HCT116 (cell line): ENCODE data around the gene TECTA. TPM values are rescaled to one million over a fixed set of nuclear protein-coding genes. Genes with fewer than 3 reads are reported as not detected.

ENCODE experiments used
- ATAC-seq: fragments of 200-7000 bp; cut with Tn5 transposase; 2 replicates; pipeline ENCODE4 v1.9.1; 2020; ENCODE audit warnings: mild to moderate bottlenecking, moderate library complexity
- BruUV-seq: library from RNA; stranded (reverse); fragments of 400-500 nt; replicated peaks from 2 replicates; lab custom pipeline; 2021; lab: Mats Ljungman, UMichigan
- CTCF ChIA-PET: fragments of 300-600 bp; sonication (Branson Sonifier 250); formaldehyde crosslinking; loops from one replicate; lab custom pipeline; 2021; ENCODE audit warnings: antibody characterized with exemption; lab: Charles Lee
- POLR2A ChIA-PET: fragments of 300-600, 350-600 bp; sonication (Branson Sonifier 250); formaldehyde crosslinking; loops from one replicate; lab custom pipeline; 2021; ENCODE audit warnings: antibody characterized with exemption; lab: Charles Lee
- RAD21 ChIA-PET, 2 experiments: fragments of 300-600 bp; sonication (Branson Sonifier 250); formaldehyde crosslinking; loops; one replicate each; lab custom pipeline; 2023; ENCODE audit warnings: low total read pairs in 2 of 2; ENCODE audit not compliant: uncharacterized antibody in 2 of 2, unreplicated experiment in 2 of 2, low non-redundant PET in 1 of 2; lab: Charles Lee
- DNase-seq: peaks from one replicate; pipeline ENCODE4 v3.0.0-alpha.2; 2010; ENCODE audit warnings: low read depth, low spot score
- H2AFZ ChIP-seq: fragments of 200-600 bp; shearing (Covaris generic), sonication (generic); 2 replicates; pipeline ENCODE4 v1.6.1; 2017; ENCODE audit warnings: low read depth, mixed run types, mixed read lengths, antibody characterized with exemption, low read length; ENCODE audit not compliant: poor library complexity, severe bottlenecking
- H3K27ac ChIP-seq: 2 replicates; pipeline ENCODE4 v1.5.1; 2012; ENCODE audit warnings: low read depth, low read length
- H3K27me3 ChIP-seq: fragments of 200-600 bp; sonication (generic); 2 replicates; pipeline ENCODE4 v1.6.1; 2016; ENCODE audit warnings: mixed run types, low read length, mixed read lengths; ENCODE audit not compliant: insufficient read depth
- H3K36me3 ChIP-seq, 2 experiments: fragments of 200-500 bp in 1 of 2; fragments of 200-600 bp in 1 of 2; sonication (Bioruptor generic) in 1 of 2; sonication (generic) in 1 of 2; 2 replicates each; pipeline versions ENCODE4 v1.5.1 to v1.6.1; 2014 to 2016; ENCODE audit warnings: low read length in 2 of 2, inconsistent platforms in 1 of 2, mixed read lengths in 1 of 2, mixed run types in 1 of 2; ENCODE audit not compliant: insufficient read depth in 2 of 2, control insufficient read depth in 1 of 2
- H3K4me1 ChIP-seq, 2 experiments: fragments of 200-600 bp in 1 of 2; sonication (generic) in 1 of 2; 2 replicates each; pipeline versions ENCODE4 v1.5.1 to v1.6.1; 2012 to 2017; ENCODE audit warnings: low read length in 2 of 2, inconsistent platforms in 1 of 2, mild to moderate bottlenecking in 1 of 2, mixed read lengths in 1 of 2, mixed run types in 1 of 2, moderate library complexity in 1 of 2; ENCODE audit not compliant: insufficient read depth in 2 of 2, control insufficient read depth in 1 of 2
- H3K4me2 ChIP-seq: fragments of 200-600 bp; sonication (generic); 2 replicates; pipeline ENCODE4 v1.6.1; 2017; ENCODE audit warnings: mixed run types, low read length, mixed read lengths
- H3K4me3 ChIP-seq, 2 experiments: fragments of 200-600 bp in 1 of 2; sonication (generic) in 1 of 2; replicated peaks in 1 of 2; 2 replicates each; pipeline ENCODE4 v1.5.1; 2011 to 2016; ENCODE audit warnings: low read length in 2 of 2, control low read depth in 1 of 2, low read depth in 1 of 2, mild to moderate bottlenecking in 1 of 2, mixed read lengths in 1 of 2, mixed run types in 1 of 2
- H3K79me2 ChIP-seq: fragments of 200-600 bp; sonication (generic); 2 replicates; pipeline ENCODE4 v1.6.1; 2017; ENCODE audit warnings: mild to moderate bottlenecking, mixed run types, low read length, moderate library complexity, mixed read lengths; ENCODE audit not compliant: insufficient read depth
- H3K9ac ChIP-seq: fragments of 200-600 bp; sonication (generic); 2 replicates; pipeline ENCODE4 v1.6.1; 2016; ENCODE audit warnings: low read length, mixed read lengths
- H3K9me2 ChIP-seq: fragments of 200-600 bp; sonication (generic), shearing (Covaris generic); 2 replicates; pipeline ENCODE4 v1.6.1; 2017; ENCODE audit warnings: mixed run types, mild to moderate bottlenecking, moderate library complexity; ENCODE audit not compliant: insufficient read depth
- H3K9me3 ChIP-seq, 2 experiments: fragments of 200-500 bp in 1 of 2; fragments of 200-600 bp in 1 of 2; sonication (Bioruptor generic) in 1 of 2; sonication (generic) in 1 of 2; 2 replicates each; pipeline ENCODE4 v1.6.1; 2014 to 2017; ENCODE audit warnings: low read length in 2 of 2, mixed read lengths in 2 of 2, inconsistent platforms in 1 of 2, low read depth in 1 of 2, mild to moderate bottlenecking in 1 of 2, mixed run types in 1 of 2, moderate library complexity in 1 of 2; ENCODE audit not compliant: control insufficient read depth in 1 of 2, insufficient read depth in 1 of 2
- H4K20me1 ChIP-seq: fragments of 200-600 bp; sonication (generic), shearing (Covaris generic); 2 replicates; pipeline ENCODE4 v1.6.1; 2017; ENCODE audit warnings: mixed run types, mild to moderate bottlenecking, moderate library complexity; ENCODE audit not compliant: insufficient read depth
- CTCF ChIP-seq, 3 experiments: fragments of 200-600 bp in 1 of 3; sonication (generic) in 1 of 3; IDR thresholded peaks in 2 of 3; conservative IDR thresholded peaks in 1 of 3; 2 replicates each; pipeline ENCODE4 v1.5.1; 2012 to 2017; ENCODE audit warnings: low read depth in 2 of 3, low read length in 2 of 3, antibody characterized with exemption in 1 of 3, borderline replicate concordance in 1 of 3, control low read depth in 1 of 3, mild to moderate bottlenecking in 1 of 3, mixed read lengths in 1 of 3, mixed run types in 1 of 3, moderate library complexity in 1 of 3; ENCODE audit not compliant: insufficient read depth in 1 of 3
- ELF1 ChIP-seq: IDR thresholded peaks from 2 replicates; pipeline ENCODE4 v1.6.1; 2012; ENCODE audit warnings: low read depth, borderline replicate concordance
- EZH2 ChIP-seq: fragments of 200-600 bp; sonication (generic); IDR thresholded peaks from 2 replicates; pipeline ENCODE4 v1.6.1; 2017; ENCODE audit warnings: antibody characterized with exemption, mixed run types
- POLR2AphosphoS5 ChIP-seq: IDR thresholded peaks from 2 replicates; pipeline ENCODE4 v1.6.1; 2011; ENCODE audit warnings: mild to moderate bottlenecking, low read depth, low read length, moderate library complexity
- RAD21 ChIP-seq: IDR thresholded peaks from 2 replicates; pipeline ENCODE4 v1.6.1; 2012; ENCODE audit warnings: low read depth, mild to moderate bottlenecking
- TCF7L2 ChIP-seq: IDR thresholded peaks from 2 replicates; pipeline ENCODE4 v1.7.0; 2011; ENCODE audit warnings: borderline replicate concordance, inconsistent platforms; ENCODE audit not compliant: insufficient read depth, insufficient read length; ENCODE audit errors: extremely low read depth
- YY1 ChIP-seq: IDR thresholded peaks from 2 replicates; pipeline ENCODE4 v1.6.1; 2011; ENCODE audit warnings: low read length, low read depth, moderate library complexity, mild to moderate bottlenecking; ENCODE audit not compliant: insufficient replicate concordance; ENCODE audit errors: extremely low read depth
- intact Hi-C: fragments of 100-400 bp; cut with micrococcal nuclease; formaldehyde crosslinking; loops from 2 replicates; pipeline ENCODE4 v1.10.0; 2022
- total RNA-seq: library from RNA; stranded (reverse); gene quantifications from one replicate; pipeline ENCODE4 v1.2.1, GENCODE V29; 2021; ENCODE audit not compliant: unreplicated experiment
- TF ChIP-seq, protein P1 (sequence below): IDR thresholded peaks from 2 replicates; pipeline ENCODE4 v1.6.1; 2011; ENCODE audit warnings: mild to moderate bottlenecking, low read length, moderate library complexity; ENCODE audit not compliant: insufficient replicate concordance; ENCODE audit errors: extremely low read depth
- TF ChIP-seq, protein P2 (sequence below): IDR thresholded peaks from 2 replicates; pipeline ENCODE4 v1.6.1; 2012; ENCODE audit warnings: low read depth

The TECTA gene
- total RNA-seq, 1 experiment from 2014 or later = 0.81 TPM

GRCh38 chr11:121152764-121153163, 51.7 kb downstream of the TECTA start:
- TF ChIP-seq, protein P1, sequence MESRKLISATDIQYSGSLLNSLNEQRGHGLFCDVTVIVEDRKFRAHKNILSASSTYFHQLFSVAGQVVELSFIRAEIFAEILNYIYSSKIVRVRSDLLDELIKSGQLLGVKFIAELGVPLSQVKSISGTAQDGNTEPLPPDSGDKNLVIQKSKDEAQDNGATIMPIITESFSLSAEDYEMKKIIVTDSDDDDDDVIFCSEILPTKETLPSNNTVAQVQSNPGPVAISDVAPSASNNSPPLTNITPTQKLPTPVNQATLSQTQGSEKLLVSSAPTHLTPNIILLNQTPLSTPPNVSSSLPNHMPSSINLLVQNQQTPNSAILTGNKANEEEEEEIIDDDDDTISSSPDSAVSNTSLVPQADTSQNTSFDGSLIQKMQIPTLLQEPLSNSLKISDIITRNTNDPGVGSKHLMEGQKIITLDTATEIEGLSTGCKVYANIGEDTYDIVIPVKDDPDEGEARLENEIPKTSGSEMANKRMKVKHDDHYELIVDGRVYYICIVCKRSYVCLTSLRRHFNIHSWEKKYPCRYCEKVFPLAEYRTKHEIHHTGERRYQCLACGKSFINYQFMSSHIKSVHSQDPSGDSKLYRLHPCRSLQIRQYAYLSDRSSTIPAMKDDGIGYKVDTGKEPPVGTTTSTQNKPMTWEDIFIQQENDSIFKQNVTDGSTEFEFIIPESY = no peak
- TF ChIP-seq CTCF (IDR thresholded peaks at IDR 0.05 in 2 of 3, conservative IDR thresholded peaks at IDR 0.05 in 1 of 3; ENCODE audit: borderline replicate concordance in 1 of 3, insufficient read depth in 1 of 3, low read depth in 2 of 3, low read length in 2 of 3) (no peak), EZH2 (no peak), ELF1 (no peak), POLR2AphosphoS5 (no peak), YY1 (no peak), TCF7L2 (no peak), RAD21 (no peak)
- TF ChIP-seq, protein P2, sequence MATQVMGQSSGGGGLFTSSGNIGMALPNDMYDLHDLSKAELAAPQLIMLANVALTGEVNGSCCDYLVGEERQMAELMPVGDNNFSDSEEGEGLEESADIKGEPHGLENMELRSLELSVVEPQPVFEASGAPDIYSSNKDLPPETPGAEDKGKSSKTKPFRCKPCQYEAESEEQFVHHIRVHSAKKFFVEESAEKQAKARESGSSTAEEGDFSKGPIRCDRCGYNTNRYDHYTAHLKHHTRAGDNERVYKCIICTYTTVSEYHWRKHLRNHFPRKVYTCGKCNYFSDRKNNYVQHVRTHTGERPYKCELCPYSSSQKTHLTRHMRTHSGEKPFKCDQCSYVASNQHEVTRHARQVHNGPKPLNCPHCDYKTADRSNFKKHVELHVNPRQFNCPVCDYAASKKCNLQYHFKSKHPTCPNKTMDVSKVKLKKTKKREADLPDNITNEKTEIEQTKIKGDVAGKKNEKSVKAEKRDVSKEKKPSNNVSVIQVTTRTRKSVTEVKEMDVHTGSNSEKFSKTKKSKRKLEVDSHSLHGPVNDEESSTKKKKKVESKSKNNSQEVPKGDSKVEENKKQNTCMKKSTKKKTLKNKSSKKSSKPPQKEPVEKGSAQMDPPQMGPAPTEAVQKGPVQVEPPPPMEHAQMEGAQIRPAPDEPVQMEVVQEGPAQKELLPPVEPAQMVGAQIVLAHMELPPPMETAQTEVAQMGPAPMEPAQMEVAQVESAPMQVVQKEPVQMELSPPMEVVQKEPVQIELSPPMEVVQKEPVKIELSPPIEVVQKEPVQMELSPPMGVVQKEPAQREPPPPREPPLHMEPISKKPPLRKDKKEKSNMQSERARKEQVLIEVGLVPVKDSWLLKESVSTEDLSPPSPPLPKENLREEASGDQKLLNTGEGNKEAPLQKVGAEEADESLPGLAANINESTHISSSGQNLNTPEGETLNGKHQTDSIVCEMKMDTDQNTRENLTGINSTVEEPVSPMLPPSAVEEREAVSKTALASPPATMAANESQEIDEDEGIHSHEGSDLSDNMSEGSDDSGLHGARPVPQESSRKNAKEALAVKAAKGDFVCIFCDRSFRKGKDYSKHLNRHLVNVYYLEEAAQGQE = no peak
- CTCF ChIA-PET = interaction anchor here (1.3 kb wide), 1 partner anchor 12 kb away, joined by 3 read pairs; no protein-coding TSS in a partner anchor

More at GRCh38 chr11:121152764-121153163, 51.7 kb downstream of the TECTA start:
- Histone ChIP-seq H3K4me1 (no peaks in the 10 kb centered on the region), H4K20me1 (no peaks in the 10 kb centered on the region), H3K4me2 (no peak overlapping the region), H3K27me3 (0 out of 2 replicates have a peak, but pooled peaks cover 5% of the 10 kb centered on the region), H3K36me3 (no peaks in the 10 kb centered on the region), H3K9me3 (no peaks in the 10 kb centered on the region), H3K79me2 (no peaks in the 10 kb centered on the region), H3K27ac (no peak overlapping the region), H3K9me2 (no peaks in the 10 kb centered on the region), H3K9ac (no peak overlapping the region), H3K4me3 (no peak overlapping the region), H2AFZ (no peak overlapping the region)
- intact Hi-C loops = no loop called here
- ATAC-seq = no peak
- ChIA-PET RAD21 (no interaction called here), POLR2A (no interaction called here)
- BruUV-seq = no TSS peak
- no peak for DNase-seq
